Measurements from ENCODE around the gene ABCB10.
"Not testable (repeated sequence)": the region's sequence is repeated elsewhere in the genome, so short reads cannot be mapped to it uniquely, and the experiment has no call there.

Gene ABCB10

DNA sequence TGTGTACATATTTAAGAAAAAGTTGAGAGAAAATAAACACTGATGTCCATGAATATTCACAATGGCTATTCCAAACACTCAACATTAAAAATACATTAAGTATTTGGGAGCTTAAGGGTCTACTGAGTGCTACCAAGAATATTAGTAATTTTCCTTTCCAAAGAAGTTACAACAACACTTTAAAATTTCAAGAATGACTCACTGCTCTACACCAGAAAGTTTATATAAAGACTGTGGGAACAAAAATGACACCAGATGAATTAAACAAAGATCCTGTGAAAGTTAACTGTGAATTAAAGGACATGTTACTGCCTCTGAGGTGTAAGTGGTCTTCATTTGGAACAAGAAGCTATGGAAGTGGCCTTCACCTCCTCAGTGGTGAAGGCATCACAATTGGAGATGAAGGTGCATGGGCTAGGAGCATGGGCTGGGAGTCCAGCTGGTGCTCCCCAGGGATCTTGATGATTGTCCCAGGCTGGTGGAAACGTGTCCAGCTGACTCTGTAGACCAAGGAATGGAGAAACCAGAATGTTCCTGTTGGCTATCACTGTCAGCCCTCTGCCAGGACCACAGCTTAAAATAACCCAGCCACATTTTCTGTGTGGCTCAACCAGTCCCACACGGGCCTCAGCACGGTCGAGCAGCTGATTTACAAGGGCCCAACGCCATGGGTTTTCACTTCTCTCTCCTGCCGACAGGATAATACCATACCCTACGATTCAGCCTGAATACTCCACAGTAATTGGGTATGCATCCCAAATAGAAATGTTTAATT lies 38.6 kb upstream of the ABCB10 start:
- no peak for TF ChIP-seq CTCF (IDR thresholded peaks at IDR 0.05; ENCODE audit: low read depth, low read length)
- no peak overlapping the region for H3K4me3 ChIP-seq (ENCODE audit: low read depth, low read length)

DNA sequence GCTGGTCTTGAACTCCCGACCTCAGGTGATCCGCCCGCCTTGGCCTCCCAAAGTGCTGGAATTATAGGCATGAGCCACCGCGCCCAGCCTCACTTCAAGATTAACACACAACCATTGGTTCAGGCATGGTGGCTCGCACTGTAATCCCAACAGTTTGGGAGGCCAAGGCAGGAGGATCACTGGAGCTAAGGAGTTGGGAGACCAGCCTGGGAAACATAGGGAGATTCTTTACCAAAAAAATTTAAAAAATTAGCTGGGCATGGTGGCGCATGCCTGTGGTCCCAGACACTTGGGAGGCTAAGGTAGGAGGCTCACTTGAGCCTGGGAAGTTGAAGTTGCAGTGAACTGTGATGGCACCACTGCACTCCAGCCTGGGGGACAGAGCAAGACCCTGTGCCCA lies 37.4 kb upstream of the ABCB10 start:
- not testable (repeated sequence) for H3K4me3 ChIP-seq (ENCODE audit: low read depth, low read length)

- H3K4me3 ChIP-seq (ENCODE audit: low read depth, low read length), result no peak overlapping the region
- TF ChIP-seq CTCF (IDR thresholded peaks at IDR 0.05; ENCODE audit: low read depth, low read length), result no peak
These were observed 35.9 kb upstream of the ABCB10 start for GRCh38 chr1:229594227-229595008.

DNA sequence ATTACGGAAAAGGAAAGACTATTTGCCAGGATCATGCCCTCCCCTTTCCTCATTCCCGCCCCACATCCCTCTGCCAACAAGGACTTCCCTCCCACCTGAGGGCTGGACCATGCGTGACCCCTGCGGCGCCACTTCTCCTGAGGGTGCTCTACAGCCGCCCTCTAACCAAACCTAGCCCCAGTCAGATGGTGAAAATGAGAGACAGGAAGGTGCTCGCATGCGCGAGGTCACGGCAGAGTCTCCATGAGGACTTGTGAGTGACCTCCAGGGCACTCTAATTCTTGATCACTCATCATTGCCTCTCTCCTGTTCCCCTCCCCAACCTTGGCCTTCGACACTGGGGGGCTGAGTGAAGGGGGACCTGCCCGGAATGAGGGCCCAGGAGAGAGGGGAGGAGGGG lies 35.3 kb upstream of the ABCB10 start:
- H3K4me3 ChIP-seq (ENCODE audit: low read depth, low read length), result no peak overlapping the region
- TF ChIP-seq CTCF (IDR thresholded peaks at IDR 0.05; ENCODE audit: low read depth, low read length), result no peak

DNA sequence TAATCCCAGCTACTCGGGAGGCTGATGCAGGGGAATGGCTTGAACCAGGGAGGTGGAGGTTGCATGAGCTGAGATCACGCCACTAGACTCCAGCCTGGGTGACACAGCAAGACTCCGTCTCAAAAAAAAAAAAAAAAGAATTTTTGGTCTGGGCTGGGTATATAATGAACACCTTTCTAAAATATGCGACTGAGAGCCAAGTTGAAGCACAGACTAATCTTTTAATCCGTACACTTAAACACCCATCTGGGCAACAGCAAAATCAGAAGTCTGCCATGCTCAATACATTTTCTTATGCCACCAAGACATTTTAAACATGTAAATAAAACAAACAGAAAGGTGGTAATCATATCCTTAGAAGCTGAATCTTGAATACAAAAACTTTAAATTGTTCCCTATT lies 31.6 kb upstream of the ABCB10 start:
- TF ChIP-seq CTCF (IDR thresholded peaks at IDR 0.05; ENCODE audit: low read depth, low read length), result no peak
- H3K4me3 ChIP-seq (ENCODE audit: low read depth, low read length), result no peak overlapping the region

- H3K4me3 ChIP-seq (ENCODE audit: low read depth, low read length), result no peak overlapping the region
- no peak for TF ChIP-seq CTCF (IDR thresholded peaks at IDR 0.05; ENCODE audit: low read depth, low read length)
These were observed 26.8 kb upstream of the ABCB10 start for GRCh38 chr1:229585338-229585737.

- TF ChIP-seq CTCF (IDR thresholded peaks at IDR 0.05; ENCODE audit: low read depth, low read length), result no peak
- H3K4me3 ChIP-seq (ENCODE audit: low read depth, low read length), result no peak overlapping the region
These were observed 24.2 kb upstream of the ABCB10 start for GRCh38 chr1:229582715-229583114.
